OCI-LY3 (cell line): Measurements from ENCODE around the gene WWP2.

Experiments used
- H2AFZ ChIP-seq: fragments of 200-600, 300-600 bp; shearing (Covaris generic); 2 replicates; pipeline ENCODE4 v1.6.0; 2014; ENCODE audit warnings: antibody characterized with exemption, low read depth, low read length
- H3K27ac ChIP-seq: fragments of 200-600, 300-600 bp; sonication (generic); 2 replicates; pipeline ENCODE4 v1.5.1; 2014; ENCODE audit warnings: mild to moderate bottlenecking, low read length, moderate library complexity, mixed read lengths
- H3K27me3 ChIP-seq: fragments of 200-600, 300-600 bp; sonication (generic); 2 replicates; pipeline ENCODE4 v1.6.1; 2014; ENCODE audit warnings: low read depth, low read length, mixed read lengths
- H3K36me3 ChIP-seq: fragments of 200-600, 300-600 bp; sonication (generic); replicated peaks from 2 replicates; pipeline ENCODE3; 2014; ENCODE audit warnings: low read depth, low read length, mixed read lengths
- H3K4me1 ChIP-seq: fragments of 300-600, 200-600 bp; sonication (generic); 2 replicates; pipeline ENCODE4 v1.6.1; 2014; ENCODE audit warnings: low read length, mixed read lengths
- H3K4me2 ChIP-seq: fragments of 200-600, 300-600 bp; sonication (generic); 2 replicates; pipeline ENCODE4 v1.6.1; 2014; ENCODE audit warnings: low read length, mixed read lengths
- H3K4me3 ChIP-seq: fragments of 300-600, 200-600 bp; sonication (generic); 2 replicates; pipeline ENCODE4 v1.5.1; 2014; ENCODE audit warnings: antibody characterized with exemption, mild to moderate bottlenecking, low read length, moderate library complexity
- H3K79me2 ChIP-seq: fragments of 300-600, 200-600 bp; shearing (Covaris generic); 2 replicates; pipeline ENCODE4 v1.6.1; 2014; ENCODE audit warnings: mild to moderate bottlenecking, low read length, mixed read lengths
- H3K9ac ChIP-seq: fragments of 300-600, 200-600 bp; shearing (Covaris generic); 2 replicates; pipeline ENCODE4 v1.6.0; 2014; ENCODE audit warnings: mild to moderate bottlenecking, low read length, moderate library complexity
- H3K9me3 ChIP-seq: fragments of 200-600, 300-600 bp; shearing (Covaris generic); 2 replicates; pipeline ENCODE4 v1.6.1; 2014; ENCODE audit warnings: low read length, mixed read lengths; ENCODE audit not compliant: insufficient read depth
- H4K20me1 ChIP-seq: fragments of 200-600, 300-600 bp; sonication (generic); 2 replicates; pipeline ENCODE4 v1.6.1; 2016; ENCODE audit warnings: low read length, mixed read lengths; ENCODE audit not compliant: insufficient read depth
- EZH2phosphoT487 ChIP-seq: fragments of 200-600 bp; shearing (Covaris generic); IDR thresholded peaks from 2 replicates; pipeline ENCODE4 v1.6.1; 2018; ENCODE audit warnings: antibody characterized with exemption, mixed run types, low read depth
- TF ChIP-seq, protein P1 (sequence below): fragments of 200-600, 300-600 bp; sonication (generic); IDR thresholded peaks from 2 replicates; pipeline ENCODE4 v1.5.1; 2014; ENCODE audit warnings: antibody characterized with exemption, low read length, low read depth

Gene WWP2

DNA sequence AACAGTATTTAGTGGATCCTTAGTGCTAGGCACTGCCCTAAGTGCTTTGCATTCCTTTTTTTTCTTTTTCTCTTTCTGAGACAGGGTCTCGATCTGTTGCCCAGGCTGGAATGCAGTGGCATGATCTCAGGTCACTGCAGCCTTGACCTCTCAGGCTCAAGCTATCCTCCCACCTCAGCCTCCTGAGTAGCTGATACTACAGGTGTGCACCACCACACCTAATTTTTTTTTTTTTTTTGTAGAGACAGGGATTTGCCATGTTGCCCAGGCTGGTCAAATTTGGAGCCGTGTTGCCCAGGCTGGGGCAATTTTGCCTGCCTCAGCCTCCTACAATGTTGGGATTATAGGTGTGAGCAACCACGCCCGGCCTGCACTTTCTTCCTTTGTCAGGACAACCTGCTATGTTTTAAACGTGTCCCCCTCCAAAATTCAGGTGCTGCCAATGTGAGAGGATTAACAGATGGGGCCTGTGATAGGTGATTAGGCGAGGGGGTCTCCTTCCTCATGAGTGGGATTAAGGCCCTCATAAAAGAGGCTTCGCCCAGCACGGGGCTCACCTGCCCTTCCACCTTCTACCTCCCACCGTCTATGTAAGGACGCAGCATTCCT, 41.2 kb upstream of the WWP2 start:
- Histone ChIP-seq H3K9me3 (no peaks in the 10 kb centered on the region), H2AFZ (no peak overlapping the region), H3K4me2 (no peak overlapping the region), H3K9ac (no peak overlapping the region), H3K79me2 (no peaks in the 10 kb centered on the region), H3K27ac (no peak overlapping the region), H4K20me1 (no peaks in the 10 kb centered on the region), H3K36me3 (peaks cover 3% of the 10 kb centered on the region), H3K4me1 (peaks cover 4% of the 10 kb centered on the region), H3K27me3 (no peaks in the 10 kb centered on the region), H3K4me3 (no peak overlapping the region)
- TF ChIP-seq, protein P1, sequence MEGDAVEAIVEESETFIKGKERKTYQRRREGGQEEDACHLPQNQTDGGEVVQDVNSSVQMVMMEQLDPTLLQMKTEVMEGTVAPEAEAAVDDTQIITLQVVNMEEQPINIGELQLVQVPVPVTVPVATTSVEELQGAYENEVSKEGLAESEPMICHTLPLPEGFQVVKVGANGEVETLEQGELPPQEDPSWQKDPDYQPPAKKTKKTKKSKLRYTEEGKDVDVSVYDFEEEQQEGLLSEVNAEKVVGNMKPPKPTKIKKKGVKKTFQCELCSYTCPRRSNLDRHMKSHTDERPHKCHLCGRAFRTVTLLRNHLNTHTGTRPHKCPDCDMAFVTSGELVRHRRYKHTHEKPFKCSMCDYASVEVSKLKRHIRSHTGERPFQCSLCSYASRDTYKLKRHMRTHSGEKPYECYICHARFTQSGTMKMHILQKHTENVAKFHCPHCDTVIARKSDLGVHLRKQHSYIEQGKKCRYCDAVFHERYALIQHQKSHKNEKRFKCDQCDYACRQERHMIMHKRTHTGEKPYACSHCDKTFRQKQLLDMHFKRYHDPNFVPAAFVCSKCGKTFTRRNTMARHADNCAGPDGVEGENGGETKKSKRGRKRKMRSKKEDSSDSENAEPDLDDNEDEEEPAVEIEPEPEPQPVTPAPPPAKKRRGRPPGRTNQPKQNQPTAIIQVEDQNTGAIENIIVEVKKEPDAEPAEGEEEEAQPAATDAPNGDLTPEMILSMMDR, result no peak
- TF ChIP-seq EZH2phosphoT487, result no peak

DNA sequence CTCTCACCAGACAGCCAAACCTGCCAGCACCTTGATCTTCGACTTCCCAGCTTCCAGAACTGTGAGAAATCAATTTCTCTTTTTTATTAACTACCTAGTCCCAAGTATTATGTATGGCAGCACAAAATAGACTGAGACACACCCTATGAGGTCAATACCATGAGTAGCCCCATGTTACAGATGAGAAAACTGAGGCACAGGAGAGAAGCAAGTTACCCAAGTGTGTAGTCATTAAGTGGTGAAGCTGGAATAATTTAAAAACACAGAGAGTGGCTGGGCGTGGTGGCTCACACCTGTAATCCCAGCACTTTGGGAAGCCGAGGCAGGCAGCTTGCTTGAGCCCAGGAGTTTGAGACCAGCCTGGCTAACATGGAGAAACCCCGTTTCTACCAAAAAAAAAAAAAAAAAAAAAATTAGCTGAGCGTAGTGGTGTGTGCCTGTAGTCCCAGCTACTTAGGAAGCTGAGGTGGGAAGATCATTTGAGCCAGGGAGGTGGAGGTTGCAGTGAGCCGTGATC, 40.6 kb upstream of the WWP2 start:
- Histone ChIP-seq H3K9me3 (no peaks in the 10 kb centered on the region), H4K20me1 (no peaks in the 10 kb centered on the region), H3K4me1 (peaks cover 5% of the 10 kb centered on the region), H3K36me3 (peaks cover 3% of the 10 kb centered on the region), H2AFZ (no peak overlapping the region), H3K9ac (no peak overlapping the region), H3K4me2 (no peak overlapping the region), H3K27me3 (no peaks in the 10 kb centered on the region), H3K79me2 (no peaks in the 10 kb centered on the region), H3K27ac (no peak overlapping the region), H3K4me3 (no peak overlapping the region)
- no peak for TF ChIP-seq EZH2phosphoT487
- TF ChIP-seq, protein P1, result no peak

DNA sequence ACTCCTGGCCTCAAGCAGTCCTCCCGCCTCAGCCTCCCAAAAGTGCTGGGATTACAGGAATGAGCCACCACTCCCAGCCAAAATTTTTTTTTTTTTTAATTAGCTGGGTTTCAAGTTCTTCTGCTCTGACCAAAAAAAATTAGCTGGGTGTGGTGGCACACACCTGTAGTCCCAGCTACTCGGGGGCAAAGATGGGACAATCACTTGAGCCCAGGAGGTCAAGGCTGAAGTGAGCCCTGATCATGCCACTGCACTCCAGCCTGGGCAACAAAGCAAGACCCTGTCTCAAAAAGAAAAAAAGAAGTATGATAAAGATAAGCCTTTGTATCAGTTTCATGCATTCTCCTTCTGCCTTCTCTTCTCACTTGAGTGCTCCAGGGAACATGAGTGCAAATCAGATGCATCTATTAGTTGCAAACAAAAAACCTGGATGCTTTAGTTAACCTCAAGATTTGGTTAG, 37.7 kb upstream of the WWP2 start:
- no peak overlapping the region for H3K27ac ChIP-seq

DNA sequence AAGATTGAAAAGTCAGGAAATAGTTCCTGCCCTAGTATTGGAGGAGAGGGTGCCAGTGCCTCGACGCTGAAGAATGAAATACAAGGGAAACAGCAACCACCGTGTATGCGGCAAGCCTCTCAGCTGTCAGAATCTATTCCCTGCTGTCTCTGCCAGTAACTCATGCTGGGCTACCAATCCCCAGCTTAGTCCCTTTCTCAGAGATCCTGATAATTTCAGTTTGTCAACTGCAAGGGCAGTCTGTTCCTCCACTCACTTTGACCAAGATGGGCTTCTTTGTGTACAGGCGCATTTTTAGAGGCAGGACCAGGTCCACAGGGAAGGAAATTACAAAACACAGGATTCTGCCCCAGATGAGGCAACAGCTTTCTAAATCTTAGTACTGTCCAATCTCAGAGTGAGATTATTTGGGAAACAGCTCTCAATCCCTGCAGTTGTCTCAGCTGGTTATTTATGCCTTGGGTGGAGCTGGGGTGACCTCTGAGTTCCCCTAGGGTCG, 37.1 kb upstream of the WWP2 start:
- no peak for TF ChIP-seq EZH2phosphoT487
- TF ChIP-seq, protein P1, result no peak
- Histone ChIP-seq H3K36me3 (no peaks in the 10 kb centered on the region), H3K9me3 (no peaks in the 10 kb centered on the region), H2AFZ (no peak overlapping the region), H3K27me3 (no peaks in the 10 kb centered on the region), H3K4me2 (no peak overlapping the region), H3K79me2 (no peaks in the 10 kb centered on the region), H3K27ac (no peak overlapping the region), H3K4me1 (peaks cover 11% of the 10 kb centered on the region), H3K4me3 (no peak overlapping the region), H3K9ac (no peak overlapping the region), H4K20me1 (no peaks in the 10 kb centered on the region)

More for the DNA sequence above, 37.7 kb upstream of the WWP2 start:
- H3K79me2 ChIP-seq, result no peaks in the 10 kb centered on the region
- H3K4me1 ChIP-seq, result peaks cover 11% of the 10 kb centered on the region
- TF ChIP-seq EZH2phosphoT487, result no peak
- TF ChIP-seq, protein P1, result no peak
- H3K9me3 ChIP-seq, result no peaks in the 10 kb centered on the region
- no peak overlapping the region for H3K4me3 ChIP-seq
- H4K20me1 ChIP-seq, result no peaks in the 10 kb centered on the region
- H3K4me2 ChIP-seq, result no peak overlapping the region
- H3K27me3 ChIP-seq, result no peaks in the 10 kb centered on the region
- H2AFZ ChIP-seq, result no peak overlapping the region
- no peak overlapping the region for H3K9ac ChIP-seq
- no peaks in the 10 kb centered on the region for H3K36me3 ChIP-seq
